ENCODE measurements around the gene SCIN. TPM values are rescaled to one million over a fixed set of nuclear protein-coding genes. Genes with fewer than 3 reads are reported as not detected.
"Not testable (repeated sequence)": the region's sequence is repeated elsewhere in the genome, so short reads cannot be mapped to it uniquely, and the experiment has no call there.

Gene SCIN
- total RNA-seq, 4 donors from 2014 or later = 0.32 to 1.0 (median 0.66) TPM

GRCh38 chr7:12653518-12653917, 83.0 kb downstream of the SCIN start:
- intact Hi-C loops (cut with DNase I) = no loop called here
- TF ChIP-seq CTCF (IDR thresholded peaks at IDR 0.05) (no peak), POLR2A (IDR thresholded peaks at IDR 0.05; ENCODE audit: low read depth) (no peak), EP300 (IDR thresholded peaks at IDR 0.05) (no peak), POLR2AphosphoS5 (IDR thresholded peaks at IDR 0.05) (no peak)
- DNase-seq (ENCODE audit: extremely low spot score) = no peak
- WGBS = 63% methylated on average over 2 of the region's 2 CpGs
- Histone ChIP-seq H3K36me3 (no peaks in the 10 kb centered on the region), H3K27me3 (no peaks in the 10 kb centered on the region), H3K4me1 (no peaks in the 10 kb centered on the region), H3K27ac (replicated peaks in 1 of 4) (no peak overlapping the region), H3K9me3 (no peaks in the 10 kb centered on the region), H3K4me3 (no peak overlapping the region)

DNA sequence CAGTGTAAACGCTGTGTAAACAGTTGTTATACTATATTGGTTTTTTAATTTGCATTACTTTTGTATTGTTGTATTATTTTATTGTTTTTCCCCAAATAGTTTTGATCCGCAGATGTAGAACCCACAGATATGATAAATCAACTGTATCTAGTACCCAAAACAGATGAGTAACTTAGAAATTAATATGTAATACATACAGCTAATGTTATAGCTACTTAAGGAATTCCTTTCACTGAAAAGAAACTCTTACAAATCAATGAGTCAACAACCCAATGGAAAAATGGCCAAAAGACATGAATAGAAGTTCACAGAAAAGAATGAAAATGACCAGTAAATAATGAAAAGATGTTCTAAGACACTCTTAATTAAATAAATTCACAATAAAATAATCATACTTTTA, 84.6 kb downstream of the SCIN start:
- TF ChIP-seq CTCF (IDR thresholded peaks at IDR 0.05) (no peak), POLR2A (IDR thresholded peaks at IDR 0.05; ENCODE audit: low read depth) (no peak), POLR2AphosphoS5 (IDR thresholded peaks at IDR 0.05) (no peak), EP300 (IDR thresholded peaks at IDR 0.05) (no peak)
- intact Hi-C loops (cut with DNase I) = no loop called here
- Histone ChIP-seq H3K27me3 (no peaks in the 10 kb centered on the region), H3K4me1 (peaks cover 0 to 1% (median under 1%) of the 10 kb centered on the region in 4 donors), H3K36me3 (no peaks in the 10 kb centered on the region), H3K4me3 (no peak overlapping the region), H3K27ac (replicated peaks in 1 of 4) (no peak overlapping the region), H3K9me3 (no peaks in the 10 kb centered on the region)
- 89% methylated on average over 2 of the region's 2 CpGs for WGBS
- DNase-seq (ENCODE audit: extremely low spot score) = no peak

DNA sequence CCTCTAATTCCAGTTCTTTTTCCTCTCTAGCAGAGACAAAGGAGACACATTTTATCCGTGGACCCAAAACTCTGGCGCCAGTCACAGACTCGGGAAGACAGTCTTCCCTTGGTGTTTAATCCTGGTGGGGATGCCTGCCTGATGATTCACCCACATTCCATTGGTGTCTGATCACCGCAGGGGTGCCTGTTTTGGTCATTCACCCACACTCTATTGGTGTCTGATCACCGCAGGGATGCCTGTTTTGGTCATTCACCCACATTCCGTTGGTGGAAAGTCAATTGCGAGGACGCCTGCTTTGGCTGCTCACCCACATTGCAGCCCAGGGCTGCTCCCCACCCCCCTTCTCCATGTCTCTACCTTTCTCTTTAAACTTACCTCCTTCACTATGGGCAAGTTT, 89.9 kb downstream of the SCIN start:
- intact Hi-C loops (cut with DNase I) = not testable (repeated sequence)
- WGBS = 81% methylated on average over 8 of the region's 8 CpGs

GRCh38 chr7:12660986-12661385, 90.5 kb downstream of the SCIN start:
- intact Hi-C loops (cut with DNase I); DNase-seq (ENCODE audit: extremely low spot score); H3K4me3 ChIP-seq; H3K27me3 ChIP-seq; H3K4me1 ChIP-seq; H3K36me3 ChIP-seq; H3K9me3 ChIP-seq: not testable (repeated sequence)
- 90% methylated on average over 3 of the region's 3 CpGs for WGBS
- H3K27ac ChIP-seq (replicated peaks in 1 of 4) = peak overlapping the region in 2 of 4 donors; percentile 7 to 61

More for the DNA sequence above, 89.9 kb downstream of the SCIN start:
- peak overlapping the region in 2 of 4 donors; percentile 7 to 61 for H3K27ac ChIP-seq (replicated peaks in 1 of 4)
- not testable (repeated sequence) for H3K27me3 ChIP-seq; H3K36me3 ChIP-seq; H3K9me3 ChIP-seq; H3K4me1 ChIP-seq; H3K4me3 ChIP-seq; DNase-seq (ENCODE audit: extremely low spot score)

- DNase-seq (ENCODE audit: extremely low spot score) = no peak
- no peaks in the 10 kb centered on the region for H3K27me3 ChIP-seq
- no peak overlapping the region for H3K4me3 ChIP-seq
- 93% methylated on average over 6 of the region's 6 CpGs for WGBS
- H3K36me3 ChIP-seq = no peaks in the 10 kb centered on the region
- peaks cover 0 to 11% (median 7%) of the 10 kb centered on the region in 4 donors for H3K4me1 ChIP-seq
- no peaks in the 10 kb centered on the region for H3K9me3 ChIP-seq
- TF ChIP-seq POLR2A (IDR thresholded peaks at IDR 0.05; ENCODE audit: low read depth) = no peak
- no peak for TF ChIP-seq CTCF (IDR thresholded peaks at IDR 0.05)
- TF ChIP-seq POLR2AphosphoS5 (IDR thresholded peaks at IDR 0.05) = no peak
- TF ChIP-seq EP300 (IDR thresholded peaks at IDR 0.05) = no peak
- H3K27ac ChIP-seq (replicated peaks in 1 of 4) = no peak overlapping the region
- intact Hi-C loops (cut with DNase I) = no loop called here
These were observed 91.1 kb downstream of the SCIN start for GRCh38 chr7:12661581-12661980.

GRCh38 chr7:12670000-12670729, 99.6 kb downstream of the SCIN start:
- no peak overlapping the region for H3K4me3 ChIP-seq
- no peak for DNase-seq (ENCODE audit: extremely low spot score)
- intact Hi-C loops (cut with DNase I) = no loop called here
- no peaks in the 10 kb centered on the region for H3K9me3 ChIP-seq
- peak overlapping the region; percentile 55 to 82 (median 71) for H3K27ac ChIP-seq (replicated peaks in 1 of 4)
- H3K4me1 ChIP-seq = peaks cover 6 to 56% (median 45%) of the 10 kb centered on the region in 4 donors
- 35% methylated on average over 1 of the region's 1 CpG for WGBS
- H3K27me3 ChIP-seq = no peaks in the 10 kb centered on the region
- TF ChIP-seq EP300 (IDR thresholded peaks at IDR 0.05) (peak; percentile 88), POLR2AphosphoS5 (IDR thresholded peaks at IDR 0.05) (peak; percentile 79 to 89), CTCF (IDR thresholded peaks at IDR 0.05) (no peak)
- no peaks in the 10 kb centered on the region for H3K36me3 ChIP-seq

Measured in esophagus muscularis mucosa (tissue), 4 donors.